ENCODE results near the gene PDE6D. TPM values are rescaled to one million over a fixed set of nuclear protein-coding genes. Genes with fewer than 3 reads are reported as not detected.

PDE6D gene
- total and polyA plus RNA-seq, 2 of the 13 experiments (the other 11 are each of a cell fraction or from before 2014, with no cell fraction given) = 14.1 to 23.2 TPM

DNA sequence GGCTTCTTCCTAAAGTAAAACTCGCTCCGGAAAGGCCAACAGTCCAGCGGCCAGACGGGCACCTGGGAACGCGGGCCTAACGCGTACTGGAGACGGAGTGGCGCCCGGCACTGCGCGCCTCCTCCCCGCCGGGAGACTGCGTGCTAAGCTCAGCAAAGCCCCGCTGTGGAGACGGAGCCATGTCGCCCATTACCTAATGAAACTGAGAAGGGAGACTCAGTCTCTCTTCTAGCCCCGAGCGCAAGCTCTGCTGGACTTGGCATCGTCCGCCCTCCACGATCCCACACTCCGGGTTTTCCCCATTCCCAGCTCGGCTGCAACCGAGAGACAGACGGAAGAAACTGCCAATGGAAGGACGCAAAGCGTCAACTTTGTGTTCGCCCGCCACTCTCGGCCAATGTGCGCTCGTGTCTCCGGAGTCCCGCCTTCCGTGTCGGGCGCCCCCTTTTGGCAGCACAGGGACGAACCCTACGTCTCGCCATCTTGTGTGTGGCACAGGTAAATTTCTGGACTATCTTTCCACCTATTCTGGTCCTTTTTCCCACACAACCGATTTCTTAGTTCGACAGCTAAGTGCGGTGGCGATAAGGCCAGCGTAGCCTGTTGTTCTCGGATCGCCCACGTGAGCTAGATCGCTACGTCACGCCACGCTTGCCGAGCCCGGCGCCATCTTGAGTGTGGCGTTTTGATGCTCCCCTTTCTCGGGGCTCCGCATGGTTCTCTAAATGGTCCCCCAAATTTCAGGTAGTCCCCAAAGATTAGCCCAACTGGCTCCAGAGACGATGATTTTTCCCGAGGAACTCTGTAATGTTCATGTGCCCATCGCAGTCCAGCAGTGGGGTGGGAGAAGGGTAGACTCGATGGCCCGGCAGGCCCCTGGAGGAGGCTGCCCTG, 74.1 kb downstream of the PDE6D start (continued):
- peak; percentile 91 for TF ChIP-seq ZNF431 (CRISPR knock-in tag; IDR thresholded peaks at IDR 0.05; ENCODE audit: borderline replicate concordance, low read depth)
- no peak for TF ChIP-seq ZNF280B (CRISPR knock-in tag; IDR thresholded peaks at IDR 0.05; ENCODE audit: borderline replicate concordance)
- TF ChIP-seq SCMH1 (CRISPR knock-in tag; IDR thresholded peaks at IDR 0.05; ENCODE audit: borderline replicate concordance) = no peak
- no peak for TF ChIP-seq SMARCE1 (IDR thresholded peaks at IDR 0.05; ENCODE audit: borderline replicate concordance)
- TF ChIP-seq ZBTB26 (CRISPR knock-in tag; IDR thresholded peaks at IDR 0.05; ENCODE audit: borderline replicate concordance) = no peak; the same call in 1 of the 2 replicates
- peak; percentile 15 for TF ChIP-seq SP4 (CRISPR knock-in tag; IDR thresholded peaks at IDR 0.05)
- TF ChIP-seq KLF6 (CRISPR knock-in tag; IDR thresholded peaks at IDR 0.05) = 0 out of 2 replicates have a peak, but pooled peaks have one; percentile 38
- no peak for TF ChIP-seq ZNF883 (CRISPR knock-in tag; IDR thresholded peaks at IDR 0.05; ENCODE audit: not compliant biosample characterization)
- no peak for TF ChIP-seq HMG20A (CRISPR knock-in tag; IDR thresholded peaks at IDR 0.05; ENCODE audit: borderline replicate concordance)
- TF ChIP-seq, protein P1, sequence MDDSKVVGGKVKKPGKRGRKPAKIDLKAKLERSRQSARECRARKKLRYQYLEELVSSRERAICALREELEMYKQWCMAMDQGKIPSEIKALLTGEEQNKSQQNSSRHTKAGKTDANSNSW (CRISPR knock-in tag; IDR thresholded peaks at IDR 0.05; ENCODE audit: borderline replicate concordance) = peak; percentile 95; the same call in 1 of the 2 replicates
- no peak for TF ChIP-seq ZNF713 (CRISPR knock-in tag; IDR thresholded peaks at IDR 0.05)
- no peak for TF ChIP-seq ZNF33B (CRISPR knock-in tag; IDR thresholded peaks at IDR 0.05)
- TF ChIP-seq HOXA9 (CRISPR knock-in tag; IDR thresholded peaks at IDR 0.05; ENCODE audit: borderline replicate concordance) = peak; percentile 73; the same call in 1 of the 2 replicates
- TF ChIP-seq, protein P2, sequence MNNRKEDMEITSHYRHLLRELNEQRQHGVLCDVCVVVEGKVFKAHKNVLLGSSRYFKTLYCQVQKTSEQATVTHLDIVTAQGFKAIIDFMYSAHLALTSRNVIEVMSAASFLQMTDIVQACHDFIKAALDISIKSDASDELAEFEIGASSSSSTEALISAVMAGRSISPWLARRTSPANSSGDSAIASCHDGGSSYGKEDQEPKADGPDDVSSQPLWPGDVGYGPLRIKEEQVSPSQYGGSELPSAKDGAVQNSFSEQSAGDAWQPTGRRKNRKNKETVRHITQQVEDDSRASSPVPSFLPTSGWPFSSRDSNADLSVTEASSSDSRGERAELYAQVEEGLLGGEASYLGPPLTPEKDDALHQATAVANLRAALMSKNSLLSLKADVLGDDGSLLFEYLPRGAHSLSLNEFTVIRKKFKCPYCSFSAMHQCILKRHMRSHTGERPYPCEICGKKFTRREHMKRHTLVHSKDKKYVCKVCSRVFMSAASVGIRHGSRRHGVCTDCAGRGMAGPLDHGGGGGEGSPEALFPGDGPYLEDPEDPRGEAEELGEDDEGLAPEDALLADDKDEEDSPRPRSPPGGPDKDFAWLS (CRISPR knock-in tag; IDR thresholded peaks at IDR 0.05; ENCODE audit: borderline replicate concordance) = no peak
- TF ChIP-seq DMAP1 (CRISPR knock-in tag; IDR thresholded peaks at IDR 0.05) = peak; percentile 99
- TF ChIP-seq, protein P3, sequence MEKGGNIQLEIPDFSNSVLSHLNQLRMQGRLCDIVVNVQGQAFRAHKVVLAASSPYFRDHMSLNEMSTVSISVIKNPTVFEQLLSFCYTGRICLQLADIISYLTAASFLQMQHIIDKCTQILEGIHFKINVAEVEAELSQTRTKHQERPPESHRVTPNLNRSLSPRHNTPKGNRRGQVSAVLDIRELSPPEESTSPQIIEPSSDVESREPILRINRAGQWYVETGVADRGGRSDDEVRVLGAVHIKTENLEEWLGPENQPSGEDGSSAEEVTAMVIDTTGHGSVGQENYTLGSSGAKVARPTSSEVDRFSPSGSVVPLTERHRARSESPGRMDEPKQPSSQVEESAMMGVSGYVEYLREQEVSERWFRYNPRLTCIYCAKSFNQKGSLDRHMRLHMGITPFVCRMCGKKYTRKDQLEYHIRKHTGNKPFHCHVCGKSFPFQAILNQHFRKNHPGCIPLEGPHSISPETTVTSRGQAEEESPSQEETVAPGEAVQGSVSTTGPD (CRISPR knock-in tag; IDR thresholded peaks at IDR 0.05) = 0 out of 2 replicates have a peak, but pooled peaks have one; percentile 40
- no peak; the same call in 1 of the 2 replicates for TF ChIP-seq ARHGAP35 (CRISPR knock-in tag; IDR thresholded peaks at IDR 0.05; ENCODE audit: borderline replicate concordance)
- TF ChIP-seq, protein P4, sequence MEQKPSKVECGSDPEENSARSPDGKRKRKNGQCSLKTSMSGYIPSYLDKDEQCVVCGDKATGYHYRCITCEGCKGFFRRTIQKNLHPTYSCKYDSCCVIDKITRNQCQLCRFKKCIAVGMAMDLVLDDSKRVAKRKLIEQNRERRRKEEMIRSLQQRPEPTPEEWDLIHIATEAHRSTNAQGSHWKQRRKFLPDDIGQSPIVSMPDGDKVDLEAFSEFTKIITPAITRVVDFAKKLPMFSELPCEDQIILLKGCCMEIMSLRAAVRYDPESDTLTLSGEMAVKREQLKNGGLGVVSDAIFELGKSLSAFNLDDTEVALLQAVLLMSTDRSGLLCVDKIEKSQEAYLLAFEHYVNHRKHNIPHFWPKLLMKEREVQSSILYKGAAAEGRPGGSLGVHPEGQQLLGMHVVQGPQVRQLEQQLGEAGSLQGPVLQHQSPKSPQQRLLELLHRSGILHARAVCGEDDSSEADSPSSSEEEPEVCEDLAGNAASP (CRISPR knock-in tag; IDR thresholded peaks at IDR 0.05; ENCODE audit: borderline replicate concordance) = 0 out of 2 replicates have a peak, but pooled peaks have one; percentile 45
